Measurements from ENCODE around the gene SZT2.
"Not testable (repeated sequence)": the region's sequence is repeated elsewhere in the genome, so short reads cannot be mapped to it uniquely, and the experiment has no call there.

SZT2 gene

GRCh38 chr1:43388613-43389012 is 1.1 kb upstream of the SZT2 start:
- DNase-seq (ENCODE audit: low read depth), result no peak

GRCh38 chr1:43392702-43393101 is 3.0 kb downstream of the SZT2 start:
- no peak for DNase-seq (ENCODE audit: low read depth)

GRCh38 chr1:43395523-43395922 is 5.8 kb downstream of the SZT2 start:
- no peak for DNase-seq (ENCODE audit: low read depth)

GRCh38 chr1:43396059-43396458 is 6.4 kb downstream of the SZT2 start:
- no peak for DNase-seq (ENCODE audit: low read depth)

- DNase-seq (ENCODE audit: low read depth), result no peak
These were observed 8.5 kb downstream of the SZT2 start for GRCh38 chr1:43398227-43398626.

- not testable (repeated sequence) for DNase-seq (ENCODE audit: low read depth)
These were observed 10.7 kb downstream of the SZT2 start for GRCh38 chr1:43400441-43400840.

- no peak for DNase-seq (ENCODE audit: low read depth)
These were observed 12.6 kb downstream of the SZT2 start for GRCh38 chr1:43402089-43402865.

- no peak for DNase-seq (ENCODE audit: low read depth)
These were observed 14.7 kb downstream of the SZT2 start for GRCh38 chr1:43404353-43404752.

GRCh38 chr1:43405219-43405875 is 15.6 kb downstream of the SZT2 start:
- no peak for DNase-seq (ENCODE audit: low read depth)

GRCh38 chr1:43405876-43406234 is 16.2 kb downstream of the SZT2 start:
- no peak for DNase-seq (ENCODE audit: low read depth)

GRCh38 chr1:43410571-43410970 is 20.9 kb downstream of the SZT2 start:
- no peak for DNase-seq (ENCODE audit: low read depth)

GRCh38 chr1:43413426-43413825 is 23.7 kb downstream of the SZT2 start:
- not testable (repeated sequence) for DNase-seq (ENCODE audit: low read depth)

- DNase-seq (ENCODE audit: low read depth), result peak; percentile 71
These were observed 25.0 kb downstream of the SZT2 start for GRCh38 chr1:43414634-43415223.

GRCh38 chr1:43415901-43416300 is 26.2 kb downstream of the SZT2 start:
- DNase-seq (ENCODE audit: low read depth), result no peak

GRCh38 chr1:43418858-43419257 is 29.2 kb downstream of the SZT2 start:
- DNase-seq (ENCODE audit: low read depth), result no peak

- DNase-seq (ENCODE audit: low read depth), result no peak
These were observed 30.1 kb downstream of the SZT2 start for GRCh38 chr1:43419627-43420425.

- DNase-seq (ENCODE audit: low read depth), result no peak
These were observed 31.2 kb downstream of the SZT2 start for GRCh38 chr1:43420874-43421273.

- no peak for DNase-seq (ENCODE audit: low read depth)
These were observed 31.7 kb downstream of the SZT2 start for GRCh38 chr1:43421396-43421795.

- DNase-seq (ENCODE audit: low read depth), result no peak
These were observed 32.5 kb downstream of the SZT2 start for GRCh38 chr1:43421976-43422750.

GRCh38 chr1:43422995-43423671 is 33.4 kb downstream of the SZT2 start:
- no peak for DNase-seq (ENCODE audit: low read depth)

All from ELR (cell line).